ENCODE measurements around the gene MYEOV.

The MYEOV gene

GRCh38 chr11:69293819-69294505 is at the start of gene MYEOV:
Gene MYEOV (plus strand): TSS chr11:69294155. CDS start chr11:69295355, 1,200 bp downstream.
- no peak for TF ChIP-seq CTCF (conservative IDR thresholded peaks at IDR 0.05; ENCODE audit: low read depth, low read length)
- no peak for DNase-seq (ENCODE audit: low read depth)
- H3K4me3 ChIP-seq (ENCODE audit: low read length), result no peak within 1 kb of the TSS

- no peak for TF ChIP-seq CTCF (conservative IDR thresholded peaks at IDR 0.05; ENCODE audit: low read depth, low read length)
- DNase-seq (ENCODE audit: low read depth), result no peak
- no peak overlapping the region for H3K4me3 ChIP-seq (ENCODE audit: low read length)
These were observed 49.7 kb upstream of the MYEOV start for GRCh38 chr11:69244266-69244665.

- TF ChIP-seq CTCF (conservative IDR thresholded peaks at IDR 0.05; ENCODE audit: low read depth, low read length), result no peak
- DNase-seq (ENCODE audit: low read depth), result no peak
- no peak overlapping the region for H3K4me3 ChIP-seq (ENCODE audit: low read length)
These were observed 48.9 kb upstream of the MYEOV start for GRCh38 chr11:69245041-69245440.

- DNase-seq (ENCODE audit: low read depth), result no peak
These were observed 48.2 kb upstream of the MYEOV start for GRCh38 chr11:69245491-69246345.

GRCh38 chr11:69249311-69250185 is 44.4 kb upstream of the MYEOV start:
- H3K4me3 ChIP-seq (ENCODE audit: low read length), result no peak overlapping the region
- TF ChIP-seq CTCF (conservative IDR thresholded peaks at IDR 0.05; ENCODE audit: low read depth, low read length), result no peak
- no peak for DNase-seq (ENCODE audit: low read depth)

More at GRCh38 chr11:69245491-69246345, 48.2 kb upstream of the MYEOV start:
- no peak overlapping the region for H3K4me3 ChIP-seq (ENCODE audit: low read length)
- TF ChIP-seq CTCF (conservative IDR thresholded peaks at IDR 0.05; ENCODE audit: low read depth, low read length), result no peak

GRCh38 chr11:69250186-69251056 is 43.5 kb upstream of the MYEOV start:
- DNase-seq (ENCODE audit: low read depth), result no peak
- no peak for TF ChIP-seq CTCF (conservative IDR thresholded peaks at IDR 0.05; ENCODE audit: low read depth, low read length)
- H3K4me3 ChIP-seq (ENCODE audit: low read length), result no peak overlapping the region

All from retinal pigment epithelial cell (primary cell).